ENCODE measurements around the gene RNF181. TPM values are rescaled to one million over a fixed set of nuclear protein-coding genes. Genes with fewer than 3 reads are reported as not detected.

The RNF181 gene
- total and polyA plus RNA-seq, 2 of the 8 experiments (the other 6 are each of a cell fraction or from before 2014, with no cell fraction given), result 97.2 to 514 TPM

- peaks cover 0 to 11% (median 3%) of the 10 kb centered on the region in 4 experiments; a peak in 4 of 7 replicates for H3K4me1 ChIP-seq (replicated peaks in 1 of 4; ENCODE audit: control insufficient read depth in 3 of 4, insufficient read depth in 4 of 4, low read length in 3 of 4)
- 89% methylated on average over 4 of the region's 4 CpGs; no CpG with 5 or more reads in 1 of the 2 experiments for WGBS, 2 experiments (ENCODE audit: extremely low coverage in 1 of 2, insufficient coverage in 1 of 2, insufficient read length in 1 of 2, insufficient replicate concordance in 2 of 2, low coverage in 1 of 2, low lambda C conversion rate in 2 of 2, missing lambda C conversion rate in 1 of 2)
- no peaks in the 10 kb centered on the region for H3K79me1 ChIP-seq (ENCODE audit: low read depth, low read length)
- peaks cover 4 to 22% (median 12%) of the 10 kb centered on the region in 4 experiments; a peak in 6 of 7 replicates for H3K27me3 ChIP-seq (replicated peaks in 1 of 4; ENCODE audit: control insufficient read depth in 3 of 4, extremely low read depth in 1 of 4, insufficient read depth in 3 of 4, low read length in 3 of 4)
- no peaks in the 10 kb centered on the region for H3K9me3 ChIP-seq (ENCODE audit: insufficient read depth in 2 of 2, low read depth in 1 of 2, low read length in 1 of 2)
- H2BK120ac ChIP-seq (replicated peaks; ENCODE audit: low read depth, low read length), result no peak overlapping the region
- H4K91ac ChIP-seq (replicated peaks; ENCODE audit: insufficient read length, low read length), result no peak overlapping the region
- no peak overlapping the region for H3K23ac ChIP-seq (ENCODE audit: insufficient read length)
- no peaks in the 10 kb centered on the region for H3K36me3 ChIP-seq (ENCODE audit: control insufficient read depth in 2 of 4, insufficient read depth in 4 of 4, low read length in 3 of 4)
- no peak overlapping the region for H3K4me2 ChIP-seq (ENCODE audit: insufficient read depth in 1 of 2, low read depth in 2 of 2, low read length in 2 of 2)
- CTCF ChIA-PET (ENCODE audit: partially characterized antibody), result no interaction called here
- H2BK12ac ChIP-seq (ENCODE audit: low read depth, low read length), result no peak overlapping the region
- DNase-seq (ENCODE audit: low read depth in 1 of 2, low spot score in 2 of 2) (no peak), FAIRE-seq (no peak)
- H3K14ac ChIP-seq (ENCODE audit: insufficient read length), result no peak overlapping the region
- H2BK5ac ChIP-seq (ENCODE audit: low read depth, low read length), result no peak overlapping the region
- no peak overlapping the region; a peak in 1 of 7 replicates for H3K9ac ChIP-seq (replicated peaks in 1 of 4; ENCODE audit: extremely low read depth in 1 of 4, low read depth in 3 of 4, low read length in 3 of 4)
- no peak overlapping the region for H4K5ac ChIP-seq (ENCODE audit: insufficient read length, low read depth, low read length)
- no peaks in the 10 kb centered on the region; a peak in 1 of 4 replicates for H3K79me2 ChIP-seq (ENCODE audit: control insufficient read depth in 1 of 2, insufficient read depth in 2 of 2, low read length in 2 of 2)
- H3K18ac ChIP-seq (ENCODE audit: extremely low read depth, low read length), result no peak overlapping the region
- no peak overlapping the region for H2BK20ac ChIP-seq (ENCODE audit: low read length)
- H4K8ac ChIP-seq (ENCODE audit: extremely low read depth, insufficient read depth, low read length), result no peak overlapping the region
- no peak overlapping the region for H3K27ac ChIP-seq (ENCODE audit: low read depth, low read length)
- POLR2A ChIA-PET (ENCODE audit: partially characterized antibody), result interaction anchor here (1.6 to 2.3 kb wide), 2 partner anchors 12 to 50 kb away, joined by 4 to 8 read pairs; partner anchors contain the start of genes MAT2A and VAMP8
- H3K4ac ChIP-seq (replicated peaks; ENCODE audit: insufficient read length, low read depth, low read length), result no peak overlapping the region
- H2BK15ac ChIP-seq (ENCODE audit: low read length), result no peak overlapping the region
- H3K23me2 ChIP-seq (ENCODE audit: low read depth, low read length), result peaks cover 4% of the 10 kb centered on the region; the same call in 1 of the 2 replicates
- H2AFZ ChIP-seq (ENCODE audit: low read length), result no peak overlapping the region
- no peak overlapping the region for H2AK5ac ChIP-seq (ENCODE audit: low read depth, low read length)
- H3K4me3 ChIP-seq (ENCODE audit: extremely low read depth in 1 of 4, insufficient read depth in 2 of 4, low read depth in 3 of 4, low read length in 4 of 4), result no peak overlapping the region
- no peak overlapping the region for H3K56ac ChIP-seq (replicated peaks; ENCODE audit: insufficient read length, low read depth, low read length)
- H4K20me1 ChIP-seq (replicated peaks in 1 of 2; ENCODE audit: control insufficient read depth in 1 of 2, insufficient read depth in 2 of 2, low read length in 2 of 2), result no peaks in the 10 kb centered on the region
- TF ChIP-seq TBP (IDR thresholded peaks at IDR 0.05; ENCODE audit: low read depth, low read length) (no peak), POLR2A (IDR thresholded peaks at IDR 0.05; ENCODE audit: control extremely low read depth in 1 of 2, low read depth in 2 of 2, low read length in 2 of 2) (no peak), SIX5 (IDR thresholded peaks at IDR 0.05; ENCODE audit: low read depth, low read length) (no peak)
These were observed 6.4 kb upstream of the RNF181 start for GRCh38 chr2:85589181-85589580.

Measured in H1 (cell line).